Osteocyte (in vitro differentiated cells): Measurements from ENCODE around the gene TAC4. TPM values are rescaled to one million over a fixed set of nuclear protein-coding genes. Genes with fewer than 3 reads are reported as not detected.

ENCODE experiments used
- DNase-seq: peaks from one replicate; pipeline ENCODE4 v3.0.0; 2021; ENCODE audit warnings: mixed read lengths; ENCODE audit not compliant: unreplicated experiment; ENCODE audit errors: extremely low spot score
- H3K27ac Mint-ChIP-seq: one replicate; pipeline ENCODE4 v1.8.0; 2021; ENCODE audit warnings: mild to moderate bottlenecking, mixed read lengths; ENCODE audit not compliant: unreplicated experiment
- H3K27me3 Mint-ChIP-seq: one replicate; pipeline ENCODE4 v1.8.0; 2021; ENCODE audit warnings: mixed read lengths; ENCODE audit not compliant: unreplicated experiment
- H3K36me3 Mint-ChIP-seq: one replicate; pipeline ENCODE4 v1.8.0; 2021; ENCODE audit warnings: mixed read lengths; ENCODE audit not compliant: unreplicated experiment
- H3K4me1 Mint-ChIP-seq: one replicate; pipeline ENCODE4 v1.8.0; 2021; ENCODE audit warnings: mixed read lengths; ENCODE audit not compliant: unreplicated experiment
- H3K4me3 Mint-ChIP-seq: one replicate; pipeline ENCODE4 v1.8.0; 2021; ENCODE audit warnings: mild to moderate bottlenecking, moderate library complexity, mixed read lengths; ENCODE audit not compliant: unreplicated experiment
- H3K9me3 Mint-ChIP-seq: one replicate; pipeline ENCODE4 v1.8.0; 2021; ENCODE audit warnings: mixed read lengths; ENCODE audit not compliant: unreplicated experiment
- CTCF ChIP-seq: fragments of 200-600 bp; sonication (generic); IDR thresholded peaks from 2 replicates; pipeline ENCODE4 v1.5.0; 2021; ENCODE audit warnings: antibody characterized with exemption, mild to moderate bottlenecking, moderate library complexity
- long read RNA-seq: library from polyadenylated mRNA; unstranded; transcript quantifications from one replicate; pipeline ENCODE4 v2.0.0, GENCODE V29; 2021
- total RNA-seq: library from RNA; stranded (reverse); gene quantifications from 2 replicates; pipeline ENCODE4 v1.2.1, GENCODE V29; 2021

Gene TAC4
- total RNA-seq: not detected in 2 replicates
- long read RNA-seq, partial matches to known transcripts: 0 of 1 reads
- long read RNA-seq, other reads (novel, unspliced or antisense): 1 of 1 reads

- no peak for TF ChIP-seq CTCF
- no peaks in the 10 kb centered on the region for H3K27me3 Mint-ChIP-seq
- peaks cover 13% of the 10 kb centered on the region for H3K4me1 Mint-ChIP-seq
- H3K9me3 Mint-ChIP-seq: no peaks in the 10 kb centered on the region
- no peak within 1 kb of the TSS for H3K4me3 Mint-ChIP-seq
- no peak for DNase-seq
- H3K36me3 Mint-ChIP-seq: no peaks in the 10 kb centered on the region
- H3K27ac Mint-ChIP-seq: no peak within 1 kb of the TSS
These were observed at the start of gene TAC4 for GRCh38 chr17:49848019-49848473. Gene TAC4 (minus strand): TSS chr17:49848069. CDS start chr17:49848017, 52 bp downstream.

- H3K4me1 Mint-ChIP-seq: peaks cover 2% of the 10 kb centered on the region
- TF ChIP-seq CTCF: no peak
- DNase-seq: no peak
- no peaks in the 10 kb centered on the region for H3K36me3 Mint-ChIP-seq
- H3K9me3 Mint-ChIP-seq: no peaks in the 10 kb centered on the region
- H3K27me3 Mint-ChIP-seq: peaks cover 90% of the 10 kb centered on the region
- H3K4me3 Mint-ChIP-seq: no peak overlapping the region
- no peak overlapping the region for H3K27ac Mint-ChIP-seq
These were observed 49.0 kb upstream of the TAC4 start for GRCh38 chr17:49896860-49897259.

- TF ChIP-seq CTCF: no peak
- Mint-ChIP-seq H3K36me3 (no peaks in the 10 kb centered on the region), H3K27me3 (peaks cover 91% of the 10 kb centered on the region), H3K4me1 (no peaks in the 10 kb centered on the region), H3K27ac (no peak overlapping the region), H3K9me3 (no peaks in the 10 kb centered on the region), H3K4me3 (no peak overlapping the region)
- DNase-seq: no peak
These were observed 48.4 kb upstream of the TAC4 start for GRCh38 chr17:49896222-49896621.

- no peak for TF ChIP-seq CTCF
- Mint-ChIP-seq H3K27ac (no peak overlapping the region), H3K4me1 (no peaks in the 10 kb centered on the region), H3K9me3 (no peaks in the 10 kb centered on the region), H3K4me3 (no peak overlapping the region), H3K27me3 (peaks cover 91% of the 10 kb centered on the region), H3K36me3 (no peaks in the 10 kb centered on the region)
- no peak for DNase-seq
These were observed 47.9 kb upstream of the TAC4 start for GRCh38 chr17:49895812-49896211.

GRCh38 chr17:49894761-49895160 lies 46.9 kb upstream of the TAC4 start:
- Mint-ChIP-seq H3K27me3 (peaks cover 80% of the 10 kb centered on the region), H3K4me3 (no peak overlapping the region), H3K4me1 (no peaks in the 10 kb centered on the region), H3K9me3 (no peaks in the 10 kb centered on the region), H3K27ac (no peak overlapping the region), H3K36me3 (no peaks in the 10 kb centered on the region)
- TF ChIP-seq CTCF: no peak
- DNase-seq: no peak
